Measurements from ENCODE around the gene CLRN2. TPM values are rescaled to one million over a fixed set of nuclear protein-coding genes. Genes with fewer than 3 reads are reported as not detected.

The CLRN2 gene
- total RNA-seq, 1 experiment from 2014 or later, result not detected

GRCh38 chr4:17546678-17547077 lies 31.7 kb downstream of the CLRN2 start:
- H3K4me3 Mint-ChIP-seq (ENCODE audit: unreplicated experiment), result no peak overlapping the region
- H3K27me3 Mint-ChIP-seq (ENCODE audit: insufficient read depth, unreplicated experiment), result peaks cover 4% of the 10 kb centered on the region
- BruUV-seq (replicated peaks), result no TSS peak
- ChIA-PET CTCF (no interaction called here), POLR2A (no interaction called here)
- intact Hi-C loops (cut with micrococcal nuclease; ENCODE audit: unreplicated experiment), result no loop called here
- no peak overlapping the region for H3K27ac Mint-ChIP-seq (ENCODE audit: unreplicated experiment)
- H3K4me1 Mint-ChIP-seq (ENCODE audit: low read depth, unreplicated experiment), result no peaks in the 10 kb centered on the region
- Histone ChIP-seq H3K4me3 (ENCODE audit: low read depth, low read length) (no peak overlapping the region), H3K36me3 (ENCODE audit: control insufficient read depth, insufficient read depth, low read length) (no peaks in the 10 kb centered on the region), H3K9me3 (no peaks in the 10 kb centered on the region), H3K27me3 (replicated peaks; ENCODE audit: control insufficient read depth, insufficient read depth, low read length) (no peaks in the 10 kb centered on the region), H3K4me1 (no peaks in the 10 kb centered on the region)
- no peak for DNase-seq
- no peaks in the 10 kb centered on the region for H3K36me3 Mint-ChIP-seq (ENCODE audit: insufficient read depth, unreplicated experiment)
- H3K9me3 Mint-ChIP-seq (ENCODE audit: unreplicated experiment), result no peaks in the 10 kb centered on the region
- TF ChIP-seq CTCF (IDR thresholded peaks at IDR 0.05; ENCODE audit: insufficient read depth in 1 of 2, low read depth in 1 of 2, low read length in 1 of 2, severe bottlenecking in 1 of 2, unreplicated experiment in 1 of 2), result no peak

- Histone ChIP-seq H3K27me3 (replicated peaks; ENCODE audit: control insufficient read depth, insufficient read depth, low read length) (no peaks in the 10 kb centered on the region), H3K4me3 (ENCODE audit: low read depth, low read length) (no peak overlapping the region), H3K4me1 (no peaks in the 10 kb centered on the region), H3K9me3 (no peaks in the 10 kb centered on the region), H3K36me3 (ENCODE audit: control insufficient read depth, insufficient read depth, low read length) (no peaks in the 10 kb centered on the region)
- Mint-ChIP-seq H3K4me1 (ENCODE audit: low read depth, unreplicated experiment) (no peaks in the 10 kb centered on the region), H3K4me3 (ENCODE audit: unreplicated experiment) (no peak overlapping the region), H3K9me3 (ENCODE audit: unreplicated experiment) (no peaks in the 10 kb centered on the region), H3K27ac (ENCODE audit: unreplicated experiment) (no peak overlapping the region), H3K36me3 (ENCODE audit: insufficient read depth, unreplicated experiment) (no peaks in the 10 kb centered on the region), H3K27me3 (ENCODE audit: insufficient read depth, unreplicated experiment) (no peaks in the 10 kb centered on the region)
- ChIA-PET CTCF (no interaction called here), POLR2A (no interaction called here)
- no peak for DNase-seq
- TF ChIP-seq CTCF (IDR thresholded peaks at IDR 0.05; ENCODE audit: insufficient read depth in 1 of 2, low read depth in 1 of 2, low read length in 1 of 2, severe bottlenecking in 1 of 2, unreplicated experiment in 1 of 2), result no peak
- intact Hi-C loops (cut with micrococcal nuclease; ENCODE audit: unreplicated experiment), result no loop called here
- no TSS peak for BruUV-seq (replicated peaks)
Measured at GRCh38 chr4:17550549-17550948, 35.6 kb downstream of the CLRN2 start.

GRCh38 chr4:17552427-17552826 lies 37.5 kb downstream of the CLRN2 start:
- Histone ChIP-seq H3K36me3 (ENCODE audit: control insufficient read depth, insufficient read depth, low read length) (no peaks in the 10 kb centered on the region), H3K9me3 (no peaks in the 10 kb centered on the region), H3K4me1 (peaks cover under 1% of the 10 kb centered on the region; the same call in 1 of the 2 replicates), H3K27me3 (replicated peaks; ENCODE audit: control insufficient read depth, insufficient read depth, low read length) (no peaks in the 10 kb centered on the region), H3K4me3 (ENCODE audit: low read depth, low read length) (no peak overlapping the region)
- Mint-ChIP-seq H3K4me1 (ENCODE audit: low read depth, unreplicated experiment) (peaks cover 5% of the 10 kb centered on the region), H3K36me3 (ENCODE audit: insufficient read depth, unreplicated experiment) (no peaks in the 10 kb centered on the region), H3K9me3 (ENCODE audit: unreplicated experiment) (no peaks in the 10 kb centered on the region), H3K27me3 (ENCODE audit: insufficient read depth, unreplicated experiment) (no peaks in the 10 kb centered on the region), H3K4me3 (ENCODE audit: unreplicated experiment) (no peak overlapping the region), H3K27ac (ENCODE audit: unreplicated experiment) (no peak overlapping the region)
- intact Hi-C loops (cut with micrococcal nuclease; ENCODE audit: unreplicated experiment), result no loop called here
- no TSS peak for BruUV-seq (replicated peaks)
- CTCF ChIA-PET, result no interaction called here
- POLR2A ChIA-PET, result no interaction called here
- TF ChIP-seq CTCF (IDR thresholded peaks at IDR 0.05; ENCODE audit: insufficient read depth in 1 of 2, low read depth in 1 of 2, low read length in 1 of 2, severe bottlenecking in 1 of 2, unreplicated experiment in 1 of 2), result no peak
- peak in 1 of 2 experiments; percentile 5 for DNase-seq

Data from Caco-2 (cell line).